HCT116 (cell line): ENCODE data around the gene CXXC1.

Experiments used
- EZH2 ChIP-seq: fragments of 200-600 bp; sonication (generic); IDR thresholded peaks from 2 replicates; pipeline ENCODE4 v1.6.1; 2017; ENCODE audit warnings: antibody characterized with exemption, mixed run types
- JUND ChIP-seq: IDR thresholded peaks from 2 replicates; pipeline ENCODE4 v1.6.1; 2012
- POLR2AphosphoS5 ChIP-seq: IDR thresholded peaks from 2 replicates; pipeline ENCODE4 v1.6.1; 2011; ENCODE audit warnings: mild to moderate bottlenecking, low read depth, low read length, moderate library complexity
- RAD21 ChIP-seq: IDR thresholded peaks from 2 replicates; pipeline ENCODE4 v1.6.1; 2012; ENCODE audit warnings: low read depth, mild to moderate bottlenecking
- SP1 ChIP-seq: IDR thresholded peaks from 2 replicates; pipeline ENCODE4 v1.6.1; 2012; ENCODE audit warnings: low read depth
- ZFX ChIP-seq: fragments of 450-650 bp; IDR thresholded peaks from 2 replicates; pipeline ENCODE4 v1.6.1; 2017
- TF ChIP-seq, protein P1 (sequence below), 3 experiments: fragments of 200-600 bp in 1 of 3; sonication (generic) in 1 of 3; IDR thresholded peaks in 2 of 3; conservative IDR thresholded peaks in 1 of 3; 2 replicates each; pipeline ENCODE4 v1.5.1; 2012 to 2017; ENCODE audit warnings: low read depth in 2 of 3, low read length in 2 of 3, antibody characterized with exemption in 1 of 3, borderline replicate concordance in 1 of 3, control low read depth in 1 of 3, mild to moderate bottlenecking in 1 of 3, mixed read lengths in 1 of 3, mixed run types in 1 of 3, moderate library complexity in 1 of 3; ENCODE audit not compliant: insufficient read depth in 1 of 3

DNA sequence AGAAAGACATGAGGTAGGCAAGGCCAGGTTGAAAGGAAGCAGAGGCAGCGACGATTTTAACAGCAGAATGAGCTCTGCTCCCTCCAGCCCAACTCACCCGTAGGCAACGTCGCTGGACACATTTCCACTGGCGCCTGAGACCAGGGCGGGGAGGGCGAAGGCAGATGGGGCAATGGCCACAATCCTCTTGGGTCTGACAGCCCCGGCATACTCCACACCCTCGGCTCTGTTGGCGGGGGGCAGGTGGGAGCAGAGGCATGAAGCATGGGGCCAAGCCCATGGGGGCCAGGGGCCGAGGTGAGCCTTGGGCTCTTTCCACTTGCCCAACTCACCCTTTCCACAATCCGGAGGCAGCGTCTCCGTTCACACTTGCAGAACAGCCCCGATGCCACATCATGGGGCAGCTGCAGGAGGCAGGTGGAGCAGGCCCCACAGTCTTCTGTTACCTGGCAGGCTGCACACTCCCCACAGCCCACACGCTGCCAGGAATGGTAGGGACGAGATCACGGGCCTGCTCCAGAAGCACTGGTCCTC, 11.9 kb downstream of the CXXC1 start:
- TF ChIP-seq SP1 = no peak
- TF ChIP-seq, protein P1, sequence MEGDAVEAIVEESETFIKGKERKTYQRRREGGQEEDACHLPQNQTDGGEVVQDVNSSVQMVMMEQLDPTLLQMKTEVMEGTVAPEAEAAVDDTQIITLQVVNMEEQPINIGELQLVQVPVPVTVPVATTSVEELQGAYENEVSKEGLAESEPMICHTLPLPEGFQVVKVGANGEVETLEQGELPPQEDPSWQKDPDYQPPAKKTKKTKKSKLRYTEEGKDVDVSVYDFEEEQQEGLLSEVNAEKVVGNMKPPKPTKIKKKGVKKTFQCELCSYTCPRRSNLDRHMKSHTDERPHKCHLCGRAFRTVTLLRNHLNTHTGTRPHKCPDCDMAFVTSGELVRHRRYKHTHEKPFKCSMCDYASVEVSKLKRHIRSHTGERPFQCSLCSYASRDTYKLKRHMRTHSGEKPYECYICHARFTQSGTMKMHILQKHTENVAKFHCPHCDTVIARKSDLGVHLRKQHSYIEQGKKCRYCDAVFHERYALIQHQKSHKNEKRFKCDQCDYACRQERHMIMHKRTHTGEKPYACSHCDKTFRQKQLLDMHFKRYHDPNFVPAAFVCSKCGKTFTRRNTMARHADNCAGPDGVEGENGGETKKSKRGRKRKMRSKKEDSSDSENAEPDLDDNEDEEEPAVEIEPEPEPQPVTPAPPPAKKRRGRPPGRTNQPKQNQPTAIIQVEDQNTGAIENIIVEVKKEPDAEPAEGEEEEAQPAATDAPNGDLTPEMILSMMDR (IDR thresholded peaks at IDR 0.05 in 2 of 3, conservative IDR thresholded peaks at IDR 0.05 in 1 of 3; ENCODE audit: borderline replicate concordance in 1 of 3, insufficient read depth in 1 of 3, low read depth in 2 of 3, low read length in 2 of 3) = no peak
- TF ChIP-seq JUND = no peak
- no peak for TF ChIP-seq POLR2AphosphoS5
- no peak for TF ChIP-seq ZFX
- no peak for TF ChIP-seq RAD21
- TF ChIP-seq EZH2 = no peak
